Measurements from ENCODE around the gene ERBB4. TPM values are rescaled to one million over a fixed set of nuclear protein-coding genes. Genes with fewer than 3 reads are reported as not detected.

The ERBB4 gene
- total RNA-seq, 1 donor from 2014 or later = 1.2 TPM

GRCh38 chr2:212409560-212409959 is 129.0 kb downstream of the ERBB4 start:
- Histone ChIP-seq H3K36me3 (ENCODE audit: insufficient read depth, low read length) (no peaks in the 10 kb centered on the region), H3K27ac (ENCODE audit: low read depth, low read length) (no peak overlapping the region), H3K4me1 (ENCODE audit: insufficient read depth, low read length) (no peaks in the 10 kb centered on the region), H3K27me3 (ENCODE audit: insufficient read depth, low read length) (no peaks in the 10 kb centered on the region), H2AFZ (ENCODE audit: low read depth, low read length) (no peak overlapping the region), H3K4me2 (ENCODE audit: low read length) (no peak overlapping the region), H3K79me2 (ENCODE audit: insufficient read depth, low read length) (no peaks in the 10 kb centered on the region), H3K4me3 (ENCODE audit: insufficient read depth, low read depth, low read length) (no peak overlapping the region), H3K9ac (ENCODE audit: low read length) (no peak overlapping the region), H3K9me3 (ENCODE audit: insufficient read depth, low read depth, low read length) (no peaks in the 10 kb centered on the region), H4K20me1 (ENCODE audit: insufficient read depth, low read length) (no peaks in the 10 kb centered on the region)
- DNase-seq (ENCODE audit: low read depth) (peak; percentile 10), FAIRE-seq (peak; percentile 26)
- Mint-ChIP-seq H3K27ac (ENCODE audit: unreplicated experiment) (no peak overlapping the region), H3K4me3 (ENCODE audit: unreplicated experiment) (no peak overlapping the region), H3K36me3 (ENCODE audit: low read depth, unreplicated experiment) (no peaks in the 10 kb centered on the region), H3K4me1 (ENCODE audit: low read depth, unreplicated experiment) (no peaks in the 10 kb centered on the region), H3K9me3 (ENCODE audit: unreplicated experiment) (no peaks in the 10 kb centered on the region), H3K27me3 (ENCODE audit: low read depth, unreplicated experiment) (no peaks in the 10 kb centered on the region)
- TF ChIP-seq EZH2 (IDR thresholded peaks at IDR 0.05; ENCODE audit: insufficient read depth, low read length) (no peak), CTCF (IDR thresholded peaks at IDR 0.05; ENCODE audit: insufficient read depth, low read depth, low read length) (no peak)

- Histone ChIP-seq H3K9ac (ENCODE audit: low read length) (no peak overlapping the region), H3K9me3 (ENCODE audit: insufficient read depth, low read depth, low read length) (no peaks in the 10 kb centered on the region), H3K79me2 (ENCODE audit: insufficient read depth, low read length) (no peaks in the 10 kb centered on the region), H3K4me2 (ENCODE audit: low read length) (no peak overlapping the region), H4K20me1 (ENCODE audit: insufficient read depth, low read length) (no peaks in the 10 kb centered on the region), H3K27ac (ENCODE audit: low read depth, low read length) (no peak overlapping the region), H3K4me1 (ENCODE audit: insufficient read depth, low read length) (no peaks in the 10 kb centered on the region), H3K36me3 (ENCODE audit: insufficient read depth, low read length) (no peaks in the 10 kb centered on the region), H3K27me3 (ENCODE audit: insufficient read depth, low read length) (no peaks in the 10 kb centered on the region), H3K4me3 (ENCODE audit: insufficient read depth, low read depth, low read length) (no peak overlapping the region), H2AFZ (ENCODE audit: low read depth, low read length) (no peak overlapping the region)
- no peaks in the 10 kb centered on the region for H3K9me3 Mint-ChIP-seq (ENCODE audit: unreplicated experiment)
- TF ChIP-seq CTCF (IDR thresholded peaks at IDR 0.05; ENCODE audit: insufficient read depth, low read depth, low read length) = no peak
- no peak for TF ChIP-seq EZH2 (IDR thresholded peaks at IDR 0.05; ENCODE audit: insufficient read depth, low read length)
- peak; percentile 23 for DNase-seq (ENCODE audit: low read depth)
- FAIRE-seq = no peak
- no peaks in the 10 kb centered on the region for H3K4me1 Mint-ChIP-seq (ENCODE audit: low read depth, unreplicated experiment)
- no peak overlapping the region for H3K27ac Mint-ChIP-seq (ENCODE audit: unreplicated experiment)
- H3K4me3 Mint-ChIP-seq (ENCODE audit: unreplicated experiment) = no peak overlapping the region
- H3K27me3 Mint-ChIP-seq (ENCODE audit: low read depth, unreplicated experiment) = no peaks in the 10 kb centered on the region
- H3K36me3 Mint-ChIP-seq (ENCODE audit: low read depth, unreplicated experiment) = no peaks in the 10 kb centered on the region
Observed at GRCh38 chr2:212408524-212408923, 130.1 kb downstream of the ERBB4 start.

GRCh38 chr2:212406716-212407115 is 131.9 kb downstream of the ERBB4 start:
- no peaks in the 10 kb centered on the region for H3K79me2 ChIP-seq (ENCODE audit: insufficient read depth, low read length)
- no peaks in the 10 kb centered on the region for H4K20me1 ChIP-seq (ENCODE audit: insufficient read depth, low read length)
- DNase-seq (ENCODE audit: low read depth) (no peak), FAIRE-seq (no peak)
- Mint-ChIP-seq H3K4me1 (ENCODE audit: low read depth, unreplicated experiment) (no peaks in the 10 kb centered on the region), H3K9me3 (ENCODE audit: unreplicated experiment) (no peaks in the 10 kb centered on the region), H3K27me3 (ENCODE audit: low read depth, unreplicated experiment) (no peaks in the 10 kb centered on the region), H3K4me3 (ENCODE audit: unreplicated experiment) (no peak overlapping the region), H3K27ac (ENCODE audit: unreplicated experiment) (no peak overlapping the region), H3K36me3 (ENCODE audit: low read depth, unreplicated experiment) (no peaks in the 10 kb centered on the region)
- H3K27ac ChIP-seq (ENCODE audit: low read depth, low read length) = no peak overlapping the region
- no peak overlapping the region for H3K4me2 ChIP-seq (ENCODE audit: low read length)
- H3K4me3 ChIP-seq (ENCODE audit: insufficient read depth, low read depth, low read length) = no peak overlapping the region
- no peaks in the 10 kb centered on the region for H3K27me3 ChIP-seq (ENCODE audit: insufficient read depth, low read length)
- H3K9me3 ChIP-seq (ENCODE audit: insufficient read depth, low read depth, low read length) = no peaks in the 10 kb centered on the region
- no peak overlapping the region for H2AFZ ChIP-seq (ENCODE audit: low read depth, low read length)
- no peaks in the 10 kb centered on the region for H3K4me1 ChIP-seq (ENCODE audit: insufficient read depth, low read length)
- no peak overlapping the region for H3K9ac ChIP-seq (ENCODE audit: low read length)
- H3K36me3 ChIP-seq (ENCODE audit: insufficient read depth, low read length) = no peaks in the 10 kb centered on the region
- TF ChIP-seq CTCF (IDR thresholded peaks at IDR 0.05; ENCODE audit: insufficient read depth, low read depth, low read length) (no peak), EZH2 (IDR thresholded peaks at IDR 0.05; ENCODE audit: insufficient read depth, low read length) (no peak)

Data from astrocyte (in vitro differentiated cells and primary cell).